Stimulated activated naive CD8-positive, alpha-beta T cell treated with anti-CD3 and anti-CD28 coated beads, Interleukin-15, Interleukin-2, amounts not matched to agents 100 U/mL and 50 U/mL, for 24 hours (primary cell): ENCODE measurements around the gene MAG.

ENCODE experiments used
- ATAC-seq: fragments of 150-1000 bp; cut with Tn5 transposase; one replicate; pipeline ENCODE4 v1.10.0; 2021
- DNase-seq: peaks from one replicate; pipeline ENCODE4 v3.0.0; 2021

MAG gene

GRCh38 chr19:35362261-35363000, 70.5 kb downstream of the MAG start:
- ATAC-seq (no peak), DNase-seq (no peak)

- DNase-seq (no peak), ATAC-seq (no peak)
Measured at GRCh38 chr19:35363001-35363590, 71.1 kb downstream of the MAG start.
